Measurements from ENCODE around the gene NTRK2. TPM values are rescaled to one million over a fixed set of nuclear protein-coding genes. Genes with fewer than 3 reads are reported as not detected.

Gene NTRK2
- total and polyA plus RNA-seq, 4 donors = 0.26 to 1.4 (median 0.56) TPM

DNA sequence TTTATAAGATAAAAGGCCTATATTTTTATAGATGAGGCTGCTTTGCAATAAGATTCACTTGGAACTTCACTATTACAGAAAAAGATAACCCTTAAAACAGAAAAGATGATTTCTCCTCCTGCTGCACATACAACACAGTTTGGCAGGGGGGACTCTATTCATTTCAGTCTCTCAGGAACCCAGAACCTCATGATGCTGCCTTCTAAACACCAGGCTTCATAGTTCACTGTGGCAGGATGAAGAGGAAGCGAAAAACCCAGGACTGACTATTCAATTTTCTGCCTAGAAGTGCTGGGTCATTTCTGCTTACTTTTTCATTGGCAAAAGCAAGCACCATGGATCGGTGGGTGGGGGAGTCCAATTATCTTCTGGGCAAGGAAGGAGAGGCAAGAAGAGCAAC, 179.5 kb downstream of the NTRK2 start:
- no peaks in the 10 kb centered on the region for H3K9me3 ChIP-seq (ENCODE audit: control insufficient read depth in 4 of 4, low read length in 3 of 4)
- H3K9ac ChIP-seq (ENCODE audit: low read depth in 1 of 2, low read length in 2 of 2) = no peak overlapping the region
- no peaks in the 10 kb centered on the region for H3K4me1 ChIP-seq (ENCODE audit: control insufficient read depth in 4 of 4, insufficient read depth in 4 of 4, low read length in 3 of 4)
- H3K27ac ChIP-seq (ENCODE audit: low read depth in 1 of 2, low read length in 2 of 2) = no peak overlapping the region
- 82% methylated on average over 2 of the region's 2 CpGs for WGBS
- H3K4me3 ChIP-seq (ENCODE audit: low read depth in 1 of 3, low read length in 3 of 3) = no peak overlapping the region
- DNase-seq (ENCODE audit: low spot score) = no peak
- peaks cover 0 to 2% (median 0%) of the 10 kb centered on the region in 4 donors for H3K27me3 ChIP-seq (ENCODE audit: control insufficient read depth in 4 of 4, insufficient read depth in 4 of 4, low read length in 3 of 4)
- TF ChIP-seq EGR1 (IDR thresholded peaks at IDR 0.05; ENCODE audit: low read depth in 2 of 2) (no peak), RAD21 (IDR thresholded peaks at IDR 0.05) (no peak), GABPA (IDR thresholded peaks at IDR 0.05 in 1 of 2, conservative IDR thresholded peaks at IDR 0.05 in 1 of 2) (no peak), HNF4A (conservative IDR thresholded peaks at IDR 0.05) (no peak), FOXA2 (IDR thresholded peaks at IDR 0.05) (no peak), RXRA (IDR thresholded peaks at IDR 0.05) (no peak), TAF1 (conservative IDR thresholded peaks at IDR 0.05) (no peak), HNF4G (IDR thresholded peaks at IDR 0.05) (no peak), FOXA1 (IDR thresholded peaks at IDR 0.05) (no peak), NR2F2 (IDR thresholded peaks at IDR 0.05) (no peak), YY1 (IDR thresholded peaks at IDR 0.05) (no peak)
- TF ChIP-seq, protein P1, sequence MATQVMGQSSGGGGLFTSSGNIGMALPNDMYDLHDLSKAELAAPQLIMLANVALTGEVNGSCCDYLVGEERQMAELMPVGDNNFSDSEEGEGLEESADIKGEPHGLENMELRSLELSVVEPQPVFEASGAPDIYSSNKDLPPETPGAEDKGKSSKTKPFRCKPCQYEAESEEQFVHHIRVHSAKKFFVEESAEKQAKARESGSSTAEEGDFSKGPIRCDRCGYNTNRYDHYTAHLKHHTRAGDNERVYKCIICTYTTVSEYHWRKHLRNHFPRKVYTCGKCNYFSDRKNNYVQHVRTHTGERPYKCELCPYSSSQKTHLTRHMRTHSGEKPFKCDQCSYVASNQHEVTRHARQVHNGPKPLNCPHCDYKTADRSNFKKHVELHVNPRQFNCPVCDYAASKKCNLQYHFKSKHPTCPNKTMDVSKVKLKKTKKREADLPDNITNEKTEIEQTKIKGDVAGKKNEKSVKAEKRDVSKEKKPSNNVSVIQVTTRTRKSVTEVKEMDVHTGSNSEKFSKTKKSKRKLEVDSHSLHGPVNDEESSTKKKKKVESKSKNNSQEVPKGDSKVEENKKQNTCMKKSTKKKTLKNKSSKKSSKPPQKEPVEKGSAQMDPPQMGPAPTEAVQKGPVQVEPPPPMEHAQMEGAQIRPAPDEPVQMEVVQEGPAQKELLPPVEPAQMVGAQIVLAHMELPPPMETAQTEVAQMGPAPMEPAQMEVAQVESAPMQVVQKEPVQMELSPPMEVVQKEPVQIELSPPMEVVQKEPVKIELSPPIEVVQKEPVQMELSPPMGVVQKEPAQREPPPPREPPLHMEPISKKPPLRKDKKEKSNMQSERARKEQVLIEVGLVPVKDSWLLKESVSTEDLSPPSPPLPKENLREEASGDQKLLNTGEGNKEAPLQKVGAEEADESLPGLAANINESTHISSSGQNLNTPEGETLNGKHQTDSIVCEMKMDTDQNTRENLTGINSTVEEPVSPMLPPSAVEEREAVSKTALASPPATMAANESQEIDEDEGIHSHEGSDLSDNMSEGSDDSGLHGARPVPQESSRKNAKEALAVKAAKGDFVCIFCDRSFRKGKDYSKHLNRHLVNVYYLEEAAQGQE (IDR thresholded peaks at IDR 0.05) = no peak
- TF ChIP-seq, protein P2, sequence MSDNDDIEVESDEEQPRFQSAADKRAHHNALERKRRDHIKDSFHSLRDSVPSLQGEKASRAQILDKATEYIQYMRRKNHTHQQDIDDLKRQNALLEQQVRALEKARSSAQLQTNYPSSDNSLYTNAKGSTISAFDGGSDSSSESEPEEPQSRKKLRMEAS (IDR thresholded peaks at IDR 0.05) = no peak
- TF ChIP-seq, protein P3, sequence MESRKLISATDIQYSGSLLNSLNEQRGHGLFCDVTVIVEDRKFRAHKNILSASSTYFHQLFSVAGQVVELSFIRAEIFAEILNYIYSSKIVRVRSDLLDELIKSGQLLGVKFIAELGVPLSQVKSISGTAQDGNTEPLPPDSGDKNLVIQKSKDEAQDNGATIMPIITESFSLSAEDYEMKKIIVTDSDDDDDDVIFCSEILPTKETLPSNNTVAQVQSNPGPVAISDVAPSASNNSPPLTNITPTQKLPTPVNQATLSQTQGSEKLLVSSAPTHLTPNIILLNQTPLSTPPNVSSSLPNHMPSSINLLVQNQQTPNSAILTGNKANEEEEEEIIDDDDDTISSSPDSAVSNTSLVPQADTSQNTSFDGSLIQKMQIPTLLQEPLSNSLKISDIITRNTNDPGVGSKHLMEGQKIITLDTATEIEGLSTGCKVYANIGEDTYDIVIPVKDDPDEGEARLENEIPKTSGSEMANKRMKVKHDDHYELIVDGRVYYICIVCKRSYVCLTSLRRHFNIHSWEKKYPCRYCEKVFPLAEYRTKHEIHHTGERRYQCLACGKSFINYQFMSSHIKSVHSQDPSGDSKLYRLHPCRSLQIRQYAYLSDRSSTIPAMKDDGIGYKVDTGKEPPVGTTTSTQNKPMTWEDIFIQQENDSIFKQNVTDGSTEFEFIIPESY (IDR thresholded peaks at IDR 0.05) = no peak
- TF ChIP-seq, protein P4, sequence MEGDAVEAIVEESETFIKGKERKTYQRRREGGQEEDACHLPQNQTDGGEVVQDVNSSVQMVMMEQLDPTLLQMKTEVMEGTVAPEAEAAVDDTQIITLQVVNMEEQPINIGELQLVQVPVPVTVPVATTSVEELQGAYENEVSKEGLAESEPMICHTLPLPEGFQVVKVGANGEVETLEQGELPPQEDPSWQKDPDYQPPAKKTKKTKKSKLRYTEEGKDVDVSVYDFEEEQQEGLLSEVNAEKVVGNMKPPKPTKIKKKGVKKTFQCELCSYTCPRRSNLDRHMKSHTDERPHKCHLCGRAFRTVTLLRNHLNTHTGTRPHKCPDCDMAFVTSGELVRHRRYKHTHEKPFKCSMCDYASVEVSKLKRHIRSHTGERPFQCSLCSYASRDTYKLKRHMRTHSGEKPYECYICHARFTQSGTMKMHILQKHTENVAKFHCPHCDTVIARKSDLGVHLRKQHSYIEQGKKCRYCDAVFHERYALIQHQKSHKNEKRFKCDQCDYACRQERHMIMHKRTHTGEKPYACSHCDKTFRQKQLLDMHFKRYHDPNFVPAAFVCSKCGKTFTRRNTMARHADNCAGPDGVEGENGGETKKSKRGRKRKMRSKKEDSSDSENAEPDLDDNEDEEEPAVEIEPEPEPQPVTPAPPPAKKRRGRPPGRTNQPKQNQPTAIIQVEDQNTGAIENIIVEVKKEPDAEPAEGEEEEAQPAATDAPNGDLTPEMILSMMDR (IDR thresholded peaks at IDR 0.05; ENCODE audit: low read depth, low read length, missing input control) = no peak
- H3K36me3 ChIP-seq (ENCODE audit: control insufficient read depth in 4 of 4, insufficient read depth in 3 of 4, low read depth in 1 of 4, low read length in 3 of 4) = no peaks in the 10 kb centered on the region

DNA sequence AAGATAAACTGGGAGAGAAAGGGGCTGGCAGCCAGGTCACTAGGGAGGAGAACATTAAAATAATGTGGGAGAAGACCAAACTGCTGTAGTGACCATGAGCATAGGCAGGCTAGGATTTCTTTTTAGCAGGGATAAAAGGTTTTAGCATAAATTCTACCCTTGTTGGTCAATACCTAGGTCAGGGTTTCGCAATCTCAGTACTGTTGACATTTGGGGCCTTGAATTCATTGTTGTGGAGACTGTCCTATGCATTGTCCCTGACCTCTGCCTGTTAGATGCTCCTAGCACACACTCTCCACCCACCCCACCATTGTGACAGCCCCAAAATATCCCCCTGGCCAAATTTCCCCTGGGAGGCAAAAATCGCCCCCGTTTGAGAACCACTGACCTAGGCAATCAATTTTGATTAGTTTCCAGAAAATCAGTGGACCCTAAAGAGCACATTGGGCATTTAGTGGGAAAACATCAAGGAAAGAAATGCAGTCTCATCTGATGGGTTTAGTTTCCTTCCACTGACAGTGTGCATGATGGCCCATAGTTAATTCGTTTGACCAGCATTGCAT, 181.4 kb downstream of the NTRK2 start:
- H3K9ac ChIP-seq (ENCODE audit: low read depth in 1 of 2, low read length in 2 of 2) = no peak overlapping the region
- H3K4me1 ChIP-seq (ENCODE audit: control insufficient read depth in 4 of 4, insufficient read depth in 4 of 4, low read length in 3 of 4) = no peaks in the 10 kb centered on the region
- H3K4me3 ChIP-seq (ENCODE audit: low read depth in 1 of 3, low read length in 3 of 3) = no peak overlapping the region
- H3K36me3 ChIP-seq (ENCODE audit: control insufficient read depth in 4 of 4, insufficient read depth in 3 of 4, low read depth in 1 of 4, low read length in 3 of 4) = no peaks in the 10 kb centered on the region
- no peak for DNase-seq (ENCODE audit: low spot score)
- WGBS = 80% methylated on average over 4 of the region's 4 CpGs
- peaks cover 0 to 5% (median 0%) of the 10 kb centered on the region in 4 donors for H3K27me3 ChIP-seq (ENCODE audit: control insufficient read depth in 4 of 4, insufficient read depth in 4 of 4, low read length in 3 of 4)
- H3K9me3 ChIP-seq (ENCODE audit: control insufficient read depth in 4 of 4, low read length in 3 of 4) = no peaks in the 10 kb centered on the region
- H3K27ac ChIP-seq (ENCODE audit: low read depth in 1 of 2, low read length in 2 of 2) = no peak overlapping the region
- TF ChIP-seq, protein P3 (IDR thresholded peaks at IDR 0.05) = no peak
- no peak for TF ChIP-seq YY1 (IDR thresholded peaks at IDR 0.05)
- TF ChIP-seq, protein P1 (IDR thresholded peaks at IDR 0.05) = no peak
- no peak for TF ChIP-seq RXRA (IDR thresholded peaks at IDR 0.05)
- no peak for TF ChIP-seq FOXA1 (IDR thresholded peaks at IDR 0.05)
- no peak for TF ChIP-seq FOXA2 (IDR thresholded peaks at IDR 0.05)
- TF ChIP-seq HNF4G (IDR thresholded peaks at IDR 0.05) = no peak
- TF ChIP-seq GABPA (IDR thresholded peaks at IDR 0.05 in 1 of 2, conservative IDR thresholded peaks at IDR 0.05 in 1 of 2) = no peak
- no peak for TF ChIP-seq EGR1 (IDR thresholded peaks at IDR 0.05; ENCODE audit: low read depth in 2 of 2)
- TF ChIP-seq TAF1 (conservative IDR thresholded peaks at IDR 0.05) = no peak
- no peak for TF ChIP-seq JUND (IDR thresholded peaks at IDR 0.05)
